NCI-H446 (cell line): ENCODE measurements around the gene HS6ST2.
"Not testable (repeated sequence)": the region's sequence is repeated elsewhere in the genome, so short reads cannot be mapped to it uniquely, and the experiment has no call there.

Source experiments
- DNase-seq, 2 experiments: peaks; one replicate each; lab custom pipeline; 2025; lab: John Stamatoyannopoulos, UW

HS6ST2 gene

GRCh38 chrX:132940727-132941327 lies 17.6 kb downstream of the HS6ST2 start:
- DNase-seq: no peak

- no peak for DNase-seq
Measured at GRCh38 chrX:132933170-132933569, 25.3 kb downstream of the HS6ST2 start.

GRCh38 chrX:132924426-132924825 lies 34.0 kb downstream of the HS6ST2 start:
- DNase-seq: no peak

GRCh38 chrX:132918523-132918922 lies 39.9 kb downstream of the HS6ST2 start:
- DNase-seq: no peak

GRCh38 chrX:132916349-132916748 lies 42.1 kb downstream of the HS6ST2 start:
- DNase-seq: no peak

GRCh38 chrX:132909643-132910042 lies 48.8 kb downstream of the HS6ST2 start:
- DNase-seq: no peak

- no peak for DNase-seq
Measured at GRCh38 chrX:132908891-132909290, 49.5 kb downstream of the HS6ST2 start.

GRCh38 chrX:132900633-132901293 lies 57.7 kb downstream of the HS6ST2 start:
- no peak for DNase-seq

- DNase-seq: no peak
Measured at GRCh38 chrX:132887569-132887968, 70.9 kb downstream of the HS6ST2 start.

- DNase-seq: no peak
Measured at GRCh38 chrX:132883358-132883915, 75.0 kb downstream of the HS6ST2 start.

- DNase-seq: not testable (repeated sequence)
Measured at GRCh38 chrX:132880753-132881152, 77.7 kb downstream of the HS6ST2 start.

- DNase-seq: no peak
Measured at GRCh38 chrX:132877954-132878536, 80.4 kb downstream of the HS6ST2 start.

- no peak for DNase-seq
Measured at GRCh38 chrX:132876523-132877338, 81.7 kb downstream of the HS6ST2 start.

GRCh38 chrX:132875650-132876522 lies 82.5 kb downstream of the HS6ST2 start:
- DNase-seq: no peak

GRCh38 chrX:132862562-132862961 lies 95.9 kb downstream of the HS6ST2 start:
- DNase-seq: no peak

GRCh38 chrX:132861076-132861475 lies 97.4 kb downstream of the HS6ST2 start:
- no peak for DNase-seq

- no peak for DNase-seq
Measured at GRCh38 chrX:132860200-132860599, 98.2 kb downstream of the HS6ST2 start.

GRCh38 chrX:132858018-132858417 lies 100.4 kb downstream of the HS6ST2 start:
- DNase-seq: no peak

- no peak for DNase-seq
Measured at GRCh38 chrX:132855780-132856341, 102.6 kb downstream of the HS6ST2 start.

- no peak for DNase-seq
Measured at GRCh38 chrX:132853040-132853439, 105.4 kb downstream of the HS6ST2 start.
